GM21528 (cell line): ENCODE measurements around the gene CLRN1.

Source experiments
- ATAC-seq: cut with Tn5 transposase; IDR thresholded peaks from one replicate; pipeline ENCODE4 v1.9.1; 2021; ENCODE audit warnings: mild to moderate bottlenecking, moderate library complexity; ENCODE audit not compliant: unreplicated experiment, low FRiP score

CLRN1 gene

DNA sequence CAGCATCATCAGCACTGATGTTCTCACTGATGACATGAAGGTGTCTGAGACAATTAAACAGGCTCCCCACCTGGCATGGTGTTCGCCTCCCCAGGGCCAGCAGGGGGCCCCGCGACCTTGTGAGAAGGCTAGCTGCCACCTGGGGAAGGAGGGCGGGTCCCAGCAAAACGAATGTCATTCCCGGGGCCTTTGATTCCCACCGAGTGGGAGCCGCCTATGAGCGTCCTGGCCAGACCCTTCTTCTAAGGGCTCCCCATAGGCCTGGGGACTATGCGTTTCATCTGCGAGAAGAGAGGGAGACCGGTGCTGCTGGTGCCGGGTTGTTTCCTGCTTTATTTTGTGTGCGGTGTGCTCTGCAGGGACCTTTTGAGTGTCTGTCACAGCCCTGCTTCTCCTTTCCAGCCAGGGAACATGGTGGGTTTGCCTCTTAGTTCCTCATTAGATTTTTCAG, 46.8 kb downstream of the CLRN1 start:
- ATAC-seq: peak; percentile 74

DNA sequence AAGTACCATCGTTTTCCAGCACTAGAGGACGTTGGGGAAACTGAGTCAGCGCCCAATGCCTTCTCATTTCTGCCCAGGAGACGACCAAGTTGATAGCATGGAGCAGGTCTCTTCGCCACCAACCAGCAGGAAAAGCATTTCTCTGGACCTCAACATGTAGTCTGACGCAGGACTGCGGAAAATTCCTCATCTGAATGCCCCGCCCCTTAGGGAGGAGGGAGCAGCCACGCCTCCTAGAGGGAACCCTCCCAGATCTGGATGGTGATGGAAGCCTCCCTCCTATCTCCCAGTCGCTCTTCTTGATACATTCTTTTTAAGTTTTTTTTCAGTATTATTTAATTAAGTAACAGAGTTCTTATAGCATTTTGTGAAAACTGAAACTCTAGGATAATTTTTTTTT, 49.9 kb downstream of the CLRN1 start:
- no peak for ATAC-seq

DNA sequence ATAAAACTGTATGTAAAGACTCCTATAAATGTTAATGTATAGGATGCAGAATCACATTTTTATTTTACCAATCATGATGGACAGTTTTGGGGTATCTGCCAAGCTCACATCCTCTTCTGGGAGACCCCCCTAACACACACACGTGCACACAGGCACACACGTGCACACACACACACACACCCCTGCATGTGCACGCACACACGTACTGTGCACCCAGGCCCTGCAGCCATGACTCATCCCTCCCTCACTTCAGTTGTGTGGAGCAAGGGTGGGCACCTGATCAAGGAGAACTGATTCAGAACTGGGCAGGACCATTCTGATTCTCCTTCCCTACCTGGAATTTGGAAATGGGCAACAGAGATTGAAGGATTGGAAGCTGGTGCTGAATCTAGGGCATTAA, 51.3 kb downstream of the CLRN1 start:
- ATAC-seq: no peak

DNA sequence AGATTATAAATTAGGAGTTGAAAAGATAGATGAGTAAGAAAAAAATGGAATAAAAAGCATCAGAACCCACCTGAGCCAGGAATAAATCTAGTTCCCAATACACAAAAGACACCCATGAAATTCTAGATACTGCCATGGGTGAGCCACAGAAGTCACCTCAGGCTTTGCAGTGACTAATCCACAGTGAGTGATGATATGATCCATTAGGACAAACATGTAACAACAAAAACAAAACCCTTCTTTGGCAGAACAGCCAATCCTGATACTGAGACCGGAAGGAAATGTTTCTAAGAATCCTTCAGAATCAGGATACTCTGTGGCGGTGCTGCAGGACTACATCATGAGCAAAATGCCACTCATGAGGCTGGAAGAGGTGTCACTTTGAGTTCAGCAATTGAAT, 52.3 kb downstream of the CLRN1 start:
- ATAC-seq: no peak

DNA sequence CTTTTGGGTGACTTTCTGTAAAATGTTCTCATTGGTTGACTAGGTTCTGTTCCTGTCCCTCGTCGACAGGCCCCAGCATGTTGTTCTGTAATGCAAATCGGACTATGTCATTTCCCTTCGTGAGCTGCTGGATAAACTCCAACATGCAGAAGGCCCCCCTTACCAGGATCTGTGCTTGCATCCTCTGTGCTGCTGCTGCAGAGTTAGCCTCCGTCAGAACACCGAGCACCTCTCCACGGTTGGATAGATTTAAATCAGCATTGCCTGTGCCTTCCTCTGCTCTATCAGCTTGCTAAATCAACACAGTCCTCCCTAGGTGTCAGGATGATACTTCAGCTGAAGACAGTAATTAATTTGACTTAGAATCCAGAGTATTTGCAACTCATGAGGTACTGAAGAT, 54.6 kb downstream of the CLRN1 start:
- ATAC-seq: no peak

DNA sequence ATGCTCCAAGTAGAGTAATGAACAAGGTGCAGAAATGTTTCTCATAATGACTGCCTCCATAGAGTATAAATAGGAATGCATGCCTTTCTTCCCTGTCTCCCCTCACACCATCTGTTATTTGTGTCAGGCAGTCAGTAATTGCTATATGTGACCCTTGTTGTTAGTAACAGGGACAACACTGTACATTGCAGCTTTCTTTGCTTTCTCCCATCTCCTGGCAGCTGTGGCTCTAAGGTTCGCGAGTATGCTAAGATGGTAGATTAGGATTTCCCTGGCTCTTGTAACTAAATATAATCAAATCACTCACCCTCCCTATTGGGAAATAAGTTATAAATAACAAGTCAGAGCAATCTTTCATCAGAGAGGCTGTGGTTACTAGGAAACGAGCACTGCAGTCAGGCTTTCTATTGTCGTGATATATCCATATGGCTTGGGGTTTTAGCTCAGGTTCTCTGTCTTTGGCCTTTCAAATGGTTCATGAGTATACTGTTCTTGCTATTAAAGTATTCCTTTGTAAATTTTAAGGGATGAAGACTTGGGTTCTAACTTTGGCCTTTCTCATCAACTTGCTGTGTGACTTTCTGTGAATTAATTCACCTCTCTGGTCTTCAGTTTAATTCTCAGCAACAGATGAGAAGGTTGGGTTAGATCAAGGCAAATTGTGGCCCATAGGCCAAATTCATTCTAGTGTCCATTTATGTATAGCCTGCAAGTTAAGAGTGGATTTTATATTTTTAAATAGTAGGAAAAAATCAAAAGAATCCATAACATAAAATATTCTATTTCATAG, 59.2 kb downstream of the CLRN1 start:
- ATAC-seq: no peak

DNA sequence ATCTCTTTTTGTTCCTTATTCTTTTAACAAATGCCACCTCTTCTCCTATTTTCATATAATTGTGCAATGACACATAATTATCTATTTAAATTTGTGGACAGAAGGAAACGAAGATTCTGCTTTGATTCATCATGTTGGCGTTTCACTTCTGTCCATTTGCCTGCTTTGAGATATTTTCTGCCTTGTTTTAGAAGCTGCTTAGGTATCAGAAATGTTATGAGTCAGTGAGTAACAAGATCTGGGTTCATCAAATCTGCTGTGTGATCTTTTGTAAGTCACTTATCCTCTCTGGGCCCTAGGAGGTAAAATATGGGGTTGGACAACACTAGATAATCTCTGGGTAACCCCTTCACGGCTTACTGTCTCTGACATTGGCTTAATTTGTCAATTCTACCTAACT, 60.0 kb downstream of the CLRN1 start:
- ATAC-seq: peak; percentile 57

DNA sequence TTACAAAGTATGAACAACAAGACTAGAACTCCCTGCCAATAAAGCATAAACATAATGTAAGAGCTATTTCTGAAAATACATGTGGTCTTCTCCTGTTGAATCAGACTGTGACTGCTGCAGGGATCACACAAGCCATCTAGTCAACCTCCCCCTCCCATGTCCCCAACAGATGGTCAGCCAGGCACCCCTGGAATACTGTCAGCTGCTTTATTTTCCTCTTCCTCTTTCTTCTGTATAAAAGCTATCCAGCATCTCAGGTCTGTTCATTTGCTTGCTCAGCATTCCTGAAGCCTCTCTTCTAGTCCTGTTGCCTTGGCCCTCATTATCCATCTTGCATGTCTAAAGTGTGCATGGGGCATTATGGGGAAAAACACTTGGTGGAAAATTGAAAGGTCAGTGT, 60.8 kb downstream of the CLRN1 start:
- ATAC-seq: no peak

DNA sequence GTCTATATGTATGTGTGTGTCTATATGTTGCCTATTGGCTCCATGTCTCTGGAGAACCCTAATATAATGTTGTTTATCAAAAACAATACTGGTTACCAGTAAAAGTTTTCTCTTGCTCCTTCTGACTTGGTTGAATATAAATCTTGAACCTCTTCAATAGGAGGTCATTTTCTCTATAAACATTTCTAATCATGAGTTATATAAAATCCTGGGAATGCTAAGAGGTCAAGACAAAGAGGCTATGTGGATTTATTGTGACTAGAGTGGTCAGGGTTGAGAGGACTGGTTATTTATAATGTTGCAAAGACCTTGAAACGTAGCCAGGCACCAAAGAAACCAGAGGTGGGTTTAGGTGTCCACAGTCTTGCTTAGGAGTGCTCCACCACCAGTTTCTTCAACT, 66.1 kb downstream of the CLRN1 start:
- ATAC-seq: no peak

DNA sequence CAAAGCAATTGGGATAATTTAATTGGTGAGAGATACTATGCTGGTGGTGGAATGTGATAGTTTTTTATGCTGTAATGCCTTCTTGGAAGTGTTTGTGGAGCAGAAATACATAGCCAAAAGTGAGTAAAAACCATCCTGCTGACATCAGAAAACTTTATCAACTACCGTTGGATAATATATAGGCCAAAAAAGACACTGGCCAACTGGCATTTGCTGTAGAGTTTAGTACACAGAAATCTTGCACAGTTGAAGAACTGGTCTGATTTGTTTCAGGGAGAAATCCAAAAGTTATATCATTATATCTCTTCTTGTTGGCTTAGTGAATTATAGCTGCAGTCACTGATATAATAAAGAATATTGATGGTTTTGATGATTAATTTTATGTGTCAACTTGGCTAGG, 66.8 kb downstream of the CLRN1 start:
- no peak for ATAC-seq

DNA sequence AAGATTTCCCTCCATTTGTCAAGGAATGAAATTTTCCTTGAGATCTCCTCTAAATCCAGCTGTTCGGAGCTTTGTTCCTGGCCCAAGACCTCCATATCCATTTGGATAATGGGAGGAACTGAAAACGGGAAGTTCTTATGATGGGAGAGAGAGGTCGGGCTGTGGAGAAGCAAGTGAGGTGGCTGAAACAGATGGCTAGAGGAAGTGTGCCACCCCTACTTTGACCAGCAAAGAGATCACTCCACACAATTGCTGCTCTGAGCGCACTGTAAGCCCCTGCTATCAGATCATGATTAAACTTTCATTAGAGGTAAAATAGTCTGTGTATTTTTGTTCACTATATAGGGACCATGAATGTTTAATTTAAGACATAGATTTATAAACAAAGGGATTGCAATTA, 67.2 kb downstream of the CLRN1 start, which contains the start of gene MINDY4B:
MINDY4B (minus strand) TSS at position 101 of the 400 bp plus-strand sequence; CDS start at position 101, 0 bp downstream.
- no peak for ATAC-seq

DNA sequence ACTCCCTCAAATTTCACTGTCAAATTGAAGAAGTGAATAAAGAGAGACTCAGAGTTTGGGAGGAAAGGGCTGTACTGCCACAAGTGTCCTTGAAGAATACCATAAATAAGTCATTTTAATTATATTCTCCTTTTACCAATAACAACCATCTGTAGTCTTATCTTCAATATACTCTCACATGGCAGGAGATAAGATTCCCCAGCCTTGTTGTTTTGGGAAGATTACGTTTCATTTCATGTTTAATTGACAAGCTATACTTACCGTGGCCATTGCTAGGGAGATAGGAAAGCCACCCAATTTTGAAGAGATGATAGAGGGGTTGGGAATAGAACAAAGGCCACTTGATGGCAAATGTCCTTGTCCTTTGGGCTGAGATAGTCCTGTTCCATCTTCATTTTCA, 69.5 kb downstream of the CLRN1 start:
- ATAC-seq: no peak

DNA sequence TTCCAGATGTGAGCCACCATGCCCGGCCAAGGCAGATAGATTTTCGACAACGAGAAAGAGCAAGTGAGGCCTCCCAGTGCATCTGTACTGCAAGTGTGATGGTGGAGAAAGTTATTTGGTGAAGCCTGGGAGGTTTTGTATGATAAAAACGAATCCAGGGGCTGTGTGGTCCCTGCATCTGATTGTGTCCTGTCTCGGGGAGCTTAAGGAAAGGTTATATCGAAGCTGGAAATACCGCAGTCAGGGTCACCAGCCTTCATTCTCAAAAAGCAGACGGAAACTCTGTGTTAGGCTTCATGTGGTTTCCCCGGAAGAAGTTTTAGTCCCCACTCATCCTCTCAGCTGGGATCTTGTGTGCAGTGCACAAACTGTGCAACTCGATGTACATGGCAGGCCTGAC, 70.7 kb downstream of the CLRN1 start:
- ATAC-seq: no peak

DNA sequence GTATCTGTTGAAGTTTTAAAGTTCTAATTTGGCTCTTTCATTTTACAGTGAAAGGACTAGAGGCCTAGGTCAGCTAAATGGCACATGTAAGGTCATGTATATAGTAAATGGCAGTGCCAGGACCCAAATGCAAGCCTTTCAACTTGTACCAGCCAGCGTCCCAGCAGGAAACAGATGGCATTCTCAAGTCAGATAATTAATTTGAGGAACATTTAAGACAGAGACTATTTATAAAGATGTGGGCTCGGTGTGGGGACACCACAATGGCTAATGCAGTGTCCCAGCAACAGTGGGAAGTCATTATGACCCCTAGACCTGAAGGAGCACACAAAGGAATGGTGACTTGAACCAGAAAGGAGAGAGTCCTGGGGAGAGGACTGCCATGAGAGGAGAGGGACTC, 73.4 kb downstream of the CLRN1 start:
- no peak for ATAC-seq

DNA sequence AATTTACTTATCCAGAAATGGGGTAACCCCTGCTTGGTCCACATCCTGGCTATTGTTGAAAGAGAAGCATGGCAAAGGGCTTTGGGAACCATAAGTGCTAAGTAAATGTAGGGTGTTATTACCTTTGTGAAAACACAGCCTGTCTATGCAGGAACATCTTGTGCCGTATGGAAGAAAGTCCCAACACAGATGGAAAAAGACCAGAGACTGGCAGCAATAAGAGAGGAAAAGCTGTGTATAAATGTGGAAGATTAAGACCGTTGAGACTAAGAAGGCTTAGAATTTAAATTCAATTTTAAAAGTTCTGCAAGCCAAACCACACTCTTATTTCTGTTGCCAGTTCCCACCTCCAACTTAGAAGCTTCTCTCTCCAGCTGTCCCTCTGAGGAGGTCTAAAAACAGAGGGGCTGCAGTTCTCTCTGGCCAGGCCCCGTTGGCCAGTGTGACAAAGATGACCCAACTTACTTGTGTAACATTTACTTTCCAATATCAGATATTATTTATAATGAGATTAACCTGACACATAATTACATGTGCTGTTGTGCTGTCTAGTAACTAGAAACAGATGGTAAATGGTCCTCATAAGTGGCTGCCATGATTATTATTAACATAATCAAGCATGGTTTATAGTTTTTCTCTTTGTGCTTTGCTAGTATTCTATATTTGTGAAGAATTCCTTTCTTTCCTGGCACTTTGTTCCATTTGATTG, 74.3 kb downstream of the CLRN1 start:
- no peak for ATAC-seq

DNA sequence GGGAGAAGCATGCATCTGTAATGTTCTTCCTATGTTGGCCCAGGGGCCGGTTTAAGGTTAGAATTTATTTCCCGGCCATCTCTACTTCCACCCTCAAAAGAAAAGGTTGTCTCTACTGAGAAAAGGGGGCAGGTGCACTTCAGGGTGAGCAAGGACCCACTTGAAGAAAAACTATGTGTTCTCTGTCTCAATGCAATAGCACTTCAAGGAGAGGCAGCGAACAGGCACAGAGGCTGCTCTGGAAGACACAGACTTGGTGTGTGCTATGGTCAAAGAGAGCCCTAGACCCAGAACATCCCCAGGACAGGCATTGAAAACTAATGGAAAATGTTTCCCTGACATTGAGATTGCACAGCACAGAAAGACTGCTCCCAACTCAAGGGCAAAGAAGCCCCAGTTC, 74.9 kb downstream of the CLRN1 start:
- no peak for ATAC-seq

DNA sequence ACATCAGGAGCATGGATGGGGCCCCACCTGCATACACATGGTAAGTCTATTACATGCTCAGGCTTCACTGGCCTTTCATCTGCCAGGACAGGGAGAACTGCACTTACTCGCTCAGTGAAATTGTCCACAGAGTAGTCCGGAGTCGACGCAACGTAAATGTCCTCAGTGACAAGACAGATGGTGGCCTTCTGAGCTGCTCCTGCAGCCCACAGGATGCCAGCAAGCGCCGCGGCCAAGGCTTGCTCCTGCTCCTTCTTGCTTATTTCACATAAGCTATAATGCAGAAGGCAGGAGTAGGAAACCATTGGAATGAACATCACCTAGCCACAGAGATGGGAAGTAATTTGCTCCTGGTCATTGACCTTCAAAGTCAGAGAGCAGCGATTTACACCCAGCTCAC, 81.7 kb downstream of the CLRN1 start:
- no peak for ATAC-seq

DNA sequence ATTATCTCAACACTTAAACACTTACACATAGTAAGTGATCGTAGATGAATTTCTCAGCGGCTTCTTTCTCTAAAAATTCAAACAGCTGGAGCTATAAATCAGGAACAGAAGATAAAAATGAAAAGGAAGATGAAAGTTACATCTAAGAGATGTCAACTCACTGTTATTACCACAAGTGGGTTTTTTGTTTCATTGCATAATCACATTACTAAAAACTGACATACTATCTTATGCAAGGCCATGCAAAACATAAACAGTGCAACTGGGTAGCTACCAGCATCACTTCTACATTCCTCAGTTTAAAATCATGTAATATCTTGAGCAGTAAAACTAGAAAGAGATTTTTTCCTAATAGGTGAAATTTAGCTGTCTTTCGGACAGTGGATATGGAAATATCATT, 82.2 kb downstream of the CLRN1 start:
- no peak for ATAC-seq

DNA sequence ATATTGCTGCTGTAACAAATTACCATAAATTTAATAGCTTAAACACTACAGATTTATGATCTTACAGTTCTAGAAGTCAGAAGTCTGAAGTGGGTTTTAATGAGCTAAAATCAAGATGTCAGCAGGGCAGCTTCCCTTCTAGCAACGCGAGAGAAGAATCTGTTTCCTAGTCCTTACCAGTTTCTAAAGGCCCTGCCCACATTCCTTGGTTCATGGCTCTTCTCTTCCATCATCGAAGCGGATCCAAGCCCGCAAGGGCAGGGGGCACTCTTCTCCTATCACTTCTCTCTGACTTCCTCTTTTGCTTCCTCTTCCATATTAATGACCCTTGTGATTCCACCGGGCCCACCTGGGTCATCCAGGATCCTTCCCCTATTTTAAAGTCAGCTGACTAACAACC, 83.4 kb downstream of the CLRN1 start:
- ATAC-seq: no peak

DNA sequence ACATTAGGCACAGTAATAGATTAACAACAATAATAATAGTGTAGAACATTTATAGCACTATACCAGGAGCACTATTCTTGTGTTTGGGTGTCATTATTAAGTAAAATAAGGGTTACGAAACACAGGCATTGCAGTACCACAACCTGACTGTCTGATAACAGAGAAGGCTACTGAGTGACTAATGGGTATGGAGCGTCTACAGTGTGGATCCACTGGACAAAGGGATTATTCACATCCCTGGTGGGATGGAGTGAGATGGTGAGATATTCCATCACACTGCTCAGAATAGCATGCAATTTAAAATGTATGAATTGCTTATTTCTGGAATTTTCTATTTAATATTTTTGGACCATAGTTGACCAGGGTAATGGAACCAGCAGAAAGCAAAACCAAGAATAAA, 85.5 kb downstream of the CLRN1 start:
- ATAC-seq: no peak

DNA sequence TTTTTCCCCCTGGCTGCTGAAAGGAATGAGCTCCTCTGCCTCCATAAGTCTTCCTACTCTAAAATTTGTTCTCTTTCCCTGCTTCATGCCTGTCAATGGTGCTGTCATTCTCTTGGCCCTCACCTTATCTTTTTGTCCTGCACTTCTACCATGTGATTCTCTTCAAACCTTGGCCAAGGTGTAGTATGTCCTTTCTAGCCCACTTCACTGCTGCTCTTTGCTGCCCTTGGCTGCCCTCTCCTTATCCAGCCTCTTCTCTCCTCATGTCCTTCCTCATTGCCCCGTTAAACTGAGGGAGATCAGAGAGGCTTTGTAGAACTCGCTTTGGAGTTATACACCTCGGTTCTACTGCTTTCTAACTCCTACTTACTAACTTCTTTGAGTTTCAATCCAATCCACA, 87.0 kb downstream of the CLRN1 start:
- ATAC-seq: no peak

DNA sequence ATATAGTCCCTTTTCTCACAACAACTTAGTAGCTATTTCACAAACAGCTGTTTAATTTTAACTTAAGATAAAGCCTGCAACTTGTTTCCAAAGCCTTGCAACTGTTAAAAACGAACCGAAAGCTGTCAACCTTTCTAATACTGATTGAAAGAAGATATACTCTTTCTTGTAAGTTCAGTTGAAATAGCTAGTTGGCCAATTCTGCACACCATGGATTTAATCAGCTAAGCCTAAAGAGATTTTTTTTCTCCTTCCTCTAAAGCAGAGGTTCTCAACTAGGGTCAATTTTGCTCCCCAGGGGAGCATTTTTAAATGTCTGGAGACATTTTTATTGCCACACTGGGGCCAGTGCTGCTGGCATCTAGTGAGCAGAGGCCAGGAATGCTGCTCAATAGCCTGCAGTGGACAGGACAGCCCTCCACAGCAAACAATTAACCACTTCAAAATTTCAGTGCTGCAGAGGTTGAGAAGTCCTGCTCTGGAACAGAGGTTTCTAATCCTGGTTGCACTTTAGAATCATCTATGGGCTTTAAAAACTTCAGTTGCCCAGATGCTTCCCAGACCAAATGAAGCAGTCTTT, 93.4 kb downstream of the CLRN1 start:
- no peak for ATAC-seq
